GM12864 (cell line): ENCODE results near the gene NDUFB10.
A peak's percentile ranks its signal among the peaks of the same experiment; 100 is the strongest.

Experiments used
- DNase-seq: peaks from one replicate; pipeline ENCODE4 v3.0.0-alpha.2; 2011; ENCODE audit warnings: low read depth
- H3K4me3 ChIP-seq: 2 replicates; pipeline ENCODE4 v1.5.1; 2011; ENCODE audit warnings: mild to moderate bottlenecking, low read depth, low read length, control low read depth
- TF ChIP-seq, protein P1 (sequence below): IDR thresholded peaks from 2 replicates; pipeline ENCODE4 v1.5.1; 2011; ENCODE audit warnings: low read depth, mild to moderate bottlenecking, moderate library complexity, low read length, control low read depth, inconsistent platforms; ENCODE audit errors: missing control alignments

The NDUFB10 gene

GRCh38 chr16:1985466-1986150 lies 26.3 kb downstream of the NDUFB10 start:
- no peak for DNase-seq
- TF ChIP-seq, protein P1, sequence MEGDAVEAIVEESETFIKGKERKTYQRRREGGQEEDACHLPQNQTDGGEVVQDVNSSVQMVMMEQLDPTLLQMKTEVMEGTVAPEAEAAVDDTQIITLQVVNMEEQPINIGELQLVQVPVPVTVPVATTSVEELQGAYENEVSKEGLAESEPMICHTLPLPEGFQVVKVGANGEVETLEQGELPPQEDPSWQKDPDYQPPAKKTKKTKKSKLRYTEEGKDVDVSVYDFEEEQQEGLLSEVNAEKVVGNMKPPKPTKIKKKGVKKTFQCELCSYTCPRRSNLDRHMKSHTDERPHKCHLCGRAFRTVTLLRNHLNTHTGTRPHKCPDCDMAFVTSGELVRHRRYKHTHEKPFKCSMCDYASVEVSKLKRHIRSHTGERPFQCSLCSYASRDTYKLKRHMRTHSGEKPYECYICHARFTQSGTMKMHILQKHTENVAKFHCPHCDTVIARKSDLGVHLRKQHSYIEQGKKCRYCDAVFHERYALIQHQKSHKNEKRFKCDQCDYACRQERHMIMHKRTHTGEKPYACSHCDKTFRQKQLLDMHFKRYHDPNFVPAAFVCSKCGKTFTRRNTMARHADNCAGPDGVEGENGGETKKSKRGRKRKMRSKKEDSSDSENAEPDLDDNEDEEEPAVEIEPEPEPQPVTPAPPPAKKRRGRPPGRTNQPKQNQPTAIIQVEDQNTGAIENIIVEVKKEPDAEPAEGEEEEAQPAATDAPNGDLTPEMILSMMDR: no peak
- H3K4me3 ChIP-seq: peak overlapping the region; percentile 66

DNA sequence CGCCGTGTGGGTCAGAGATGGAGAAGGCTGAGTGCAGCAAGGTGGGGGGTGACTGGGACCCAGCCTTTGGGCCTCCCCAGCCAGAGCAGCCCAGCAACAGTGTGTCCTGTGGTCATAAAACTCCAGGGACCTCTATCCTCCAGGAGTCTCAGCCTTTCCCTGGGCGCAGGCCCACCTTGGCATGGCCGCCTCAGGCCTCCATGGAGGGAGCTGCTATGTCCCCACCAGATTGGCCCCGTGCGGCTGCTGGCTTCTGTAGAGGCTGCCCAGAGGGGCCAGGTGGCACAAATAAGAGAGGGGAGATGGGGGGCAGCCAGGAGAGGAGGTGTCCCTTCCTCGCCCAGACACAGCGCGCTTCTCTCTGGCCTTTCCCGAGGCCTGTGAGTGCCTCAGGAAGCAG lies 27.9 kb downstream of the NDUFB10 start:
- H3K4me3 ChIP-seq: no peak overlapping the region
- TF ChIP-seq, protein P1: no peak
- DNase-seq: no peak

- TF ChIP-seq, protein P1: no peak
- DNase-seq: no peak
- peak within 1 kb of the TSS; percentile 63 for H3K4me3 ChIP-seq
Observed at GRCh38 chr16:1989209-1990100, 30.1 kb downstream of the NDUFB10 start, which contains the start of gene SYNGR3. Gene SYNGR3, plus strand, starts transcription at chr16:1989970. Its CDS starts 133 bp downstream, at chr16:1990103.

DNA sequence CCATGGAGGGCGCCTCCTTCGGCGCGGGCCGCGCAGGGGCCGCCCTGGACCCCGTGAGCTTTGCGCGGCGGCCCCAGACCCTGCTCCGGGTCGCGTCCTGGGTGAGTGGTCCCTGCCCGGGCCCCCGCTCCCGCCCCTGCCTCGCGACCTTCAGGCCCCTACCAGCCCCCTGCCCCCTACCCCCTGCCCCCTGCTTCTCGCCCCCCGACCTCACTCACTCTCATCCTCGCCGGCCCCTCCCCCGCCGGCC lies 30.7 kb downstream of the NDUFB10 start:
- H3K4me3 ChIP-seq: peak overlapping the region; percentile 63
- no peak for DNase-seq

DNA sequence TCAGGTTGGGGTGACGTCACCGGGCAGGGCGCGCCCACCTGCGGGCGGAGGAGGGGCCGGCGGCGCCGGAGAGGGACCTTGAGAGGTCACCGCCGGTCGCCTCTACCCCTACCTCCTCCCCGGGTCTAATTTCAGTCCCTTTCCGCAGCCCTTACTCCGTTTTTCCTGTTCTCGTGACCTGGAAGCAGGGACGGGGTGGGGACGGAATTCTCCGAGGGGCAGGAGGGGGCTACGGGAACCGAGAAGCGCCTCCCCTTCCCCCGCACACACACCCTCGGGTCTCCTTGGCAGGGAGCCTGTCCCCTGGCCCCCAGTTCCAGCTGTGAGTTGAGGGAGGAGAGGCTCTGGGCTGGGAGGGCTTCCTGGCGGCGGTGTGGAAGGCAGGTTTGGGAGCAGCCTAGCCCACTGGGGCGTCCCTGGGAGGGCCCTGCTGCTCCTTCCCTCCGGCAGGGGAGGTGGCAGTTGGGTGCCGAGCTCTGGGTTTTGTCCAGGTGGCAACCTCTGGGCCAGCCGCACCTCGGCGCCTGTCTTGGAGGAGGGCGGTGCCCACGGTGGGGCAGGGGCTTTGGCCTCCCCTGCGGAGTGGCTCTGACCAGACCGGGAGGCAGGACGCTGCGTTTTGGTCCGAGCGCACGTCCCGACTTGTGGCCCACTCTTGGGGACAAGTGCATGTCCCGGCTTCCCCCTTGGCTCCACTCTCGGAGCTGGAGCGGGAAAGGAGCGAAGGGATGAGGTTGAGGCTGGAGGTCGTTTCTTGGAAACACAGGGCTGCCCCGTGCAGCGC lies 31.2 kb downstream of the NDUFB10 start:
- H3K4me3 ChIP-seq: peak overlapping the region; percentile 63
- TF ChIP-seq, protein P1: no peak
- no peak for DNase-seq

More for the DNA sequence above, 30.7 kb downstream of the NDUFB10 start:
- TF ChIP-seq, protein P1: no peak

DNA sequence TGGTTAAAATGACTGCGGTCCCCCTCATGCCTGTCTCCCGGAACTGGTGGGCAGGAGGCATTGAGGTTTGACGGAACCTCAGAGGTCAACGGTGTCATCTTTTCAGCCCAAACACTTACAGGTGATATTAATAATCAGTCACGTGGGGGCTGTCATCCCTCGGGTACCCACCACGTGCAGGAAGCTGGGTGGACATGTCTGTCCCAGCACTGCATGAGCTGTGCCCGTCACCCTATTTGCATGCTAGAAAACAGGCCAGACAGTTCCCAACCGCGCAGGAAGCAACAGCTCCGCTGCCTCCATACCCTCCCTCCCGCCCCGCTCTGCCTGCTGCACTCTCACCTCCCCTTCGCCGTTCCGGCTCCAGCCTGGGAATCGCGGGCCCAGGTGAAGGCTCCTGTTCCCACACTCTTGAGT lies 31.8 kb downstream of the NDUFB10 start:
- TF ChIP-seq, protein P1: no peak
- peak; percentile 68 for DNase-seq
- peak overlapping the region; percentile 63 for H3K4me3 ChIP-seq
